GM21515 (cell line): ENCODE measurements around the gene UGT1A4.

Experiments used
- ATAC-seq: cut with Tn5 transposase; IDR thresholded peaks from one replicate; pipeline ENCODE4 v1.9.1; 2021; ENCODE audit not compliant: unreplicated experiment

The UGT1A4 gene

GRCh38 chr2:233807966-233808935 lies 89.7 kb downstream of the UGT1A4 start:
- no peak for ATAC-seq

GRCh38 chr2:233810385-233810784 lies 91.8 kb downstream of the UGT1A4 start:
- ATAC-seq: no peak

GRCh38 chr2:233811087-233811486 lies 92.6 kb downstream of the UGT1A4 start:
- ATAC-seq: no peak

GRCh38 chr2:233811732-233812131 lies 93.2 kb downstream of the UGT1A4 start:
- no peak for ATAC-seq

GRCh38 chr2:233813236-233814055 lies 94.9 kb downstream of the UGT1A4 start:
- no peak for ATAC-seq

DNA sequence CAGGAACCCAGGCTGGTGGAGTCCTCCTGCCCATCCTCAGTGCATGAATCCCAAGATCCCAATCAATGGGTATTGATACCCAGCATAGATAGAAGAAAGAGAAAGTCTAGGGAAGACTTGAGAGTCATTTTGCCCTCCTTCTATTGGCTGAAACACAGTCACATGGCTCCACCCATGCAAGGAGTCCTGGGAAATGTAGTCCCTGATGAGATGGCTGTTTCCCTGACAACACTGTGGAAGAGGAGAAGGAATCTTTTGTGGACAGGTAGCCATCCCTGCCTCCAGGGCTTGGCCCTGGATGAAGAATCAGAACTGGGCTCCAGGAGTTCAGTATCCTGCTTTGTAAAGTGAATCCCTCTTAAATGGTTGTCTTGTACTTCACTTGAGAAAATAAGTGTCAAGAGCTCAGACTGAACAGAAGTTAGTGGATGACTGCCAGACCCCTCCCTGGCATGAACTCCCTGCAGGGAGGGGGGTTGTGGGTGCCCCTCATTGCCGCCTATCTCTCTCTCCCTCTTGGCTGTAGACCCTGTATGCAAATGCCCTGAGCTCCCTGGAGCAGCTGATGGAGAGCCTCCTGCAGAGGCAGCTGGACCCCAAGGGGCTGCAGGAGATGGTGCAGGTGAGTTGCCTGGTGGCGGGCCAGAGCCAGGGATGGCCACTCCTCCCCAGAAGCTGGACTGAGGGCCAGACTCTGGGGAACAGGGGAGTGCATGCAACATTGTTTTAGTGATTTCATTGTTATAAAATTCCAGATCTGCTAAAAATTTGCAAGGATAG lies 95.7 kb downstream of the UGT1A4 start:
- no peak for ATAC-seq

GRCh38 chr2:233815861-233816260 lies 97.3 kb downstream of the UGT1A4 start:
- ATAC-seq: no peak

GRCh38 chr2:233816334-233816733 lies 97.8 kb downstream of the UGT1A4 start:
- ATAC-seq: no peak

- ATAC-seq: no peak
Observed at GRCh38 chr2:233816771-233817170, 98.2 kb downstream of the UGT1A4 start.

DNA sequence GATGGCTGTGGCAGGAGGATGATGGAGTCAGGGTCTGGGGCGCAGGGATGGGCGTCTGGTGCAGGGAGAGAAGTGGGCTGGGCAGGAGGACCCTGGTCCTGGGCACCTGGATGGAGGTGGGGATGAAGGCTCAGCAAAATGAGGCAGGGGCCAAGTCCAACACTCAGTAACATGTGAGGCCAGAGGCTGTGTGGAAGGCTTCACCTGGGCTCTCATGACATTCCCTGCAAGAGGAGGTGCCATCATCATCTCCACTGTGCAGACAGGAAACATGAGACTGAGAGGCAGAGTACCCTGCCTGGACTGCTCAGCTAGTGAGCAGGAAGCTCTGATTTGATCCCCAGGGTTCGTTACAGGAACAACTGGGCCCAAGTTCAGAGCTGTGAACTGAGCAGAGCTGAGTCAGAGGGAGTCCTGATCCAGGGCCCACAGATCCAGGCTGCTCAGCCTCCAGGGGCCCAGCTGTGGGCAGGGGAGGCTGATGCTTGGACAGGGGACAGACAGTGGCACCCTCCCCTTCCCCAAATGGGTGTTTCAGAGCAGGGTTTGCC lies 98.9 kb downstream of the UGT1A4 start:
- no peak for ATAC-seq

DNA sequence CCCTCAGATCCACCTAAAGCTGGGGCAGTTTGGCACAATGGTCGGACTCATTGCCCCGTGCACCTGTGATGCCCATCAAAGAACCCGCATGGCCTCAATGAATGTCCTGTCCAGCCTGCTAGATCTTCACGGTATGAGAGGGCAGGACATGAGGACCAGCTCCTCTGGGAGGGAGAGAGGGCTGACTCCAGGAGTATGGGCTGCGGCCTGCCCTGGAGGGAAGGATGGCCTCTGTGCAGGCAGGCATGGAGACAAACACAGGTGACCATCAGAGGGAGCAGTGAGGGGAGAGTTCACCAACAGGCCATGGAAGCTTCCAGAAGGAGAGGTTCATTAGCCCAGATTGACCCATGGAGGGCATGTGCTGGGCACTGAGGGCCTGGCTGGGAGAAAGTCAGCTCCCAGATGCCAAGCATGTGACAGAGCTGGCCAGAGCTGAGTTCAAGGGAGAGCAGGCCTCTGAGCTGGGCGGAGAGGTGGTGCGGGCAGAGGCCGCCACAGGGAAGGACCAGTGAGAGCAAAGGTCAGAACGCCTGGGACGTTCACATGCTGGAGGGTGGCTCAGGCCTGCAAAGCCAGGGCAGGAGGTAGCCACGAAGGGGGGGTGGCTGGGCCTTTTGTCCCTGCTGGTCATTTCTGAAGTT lies 99.6 kb downstream of the UGT1A4 start:
- no peak for ATAC-seq

DNA sequence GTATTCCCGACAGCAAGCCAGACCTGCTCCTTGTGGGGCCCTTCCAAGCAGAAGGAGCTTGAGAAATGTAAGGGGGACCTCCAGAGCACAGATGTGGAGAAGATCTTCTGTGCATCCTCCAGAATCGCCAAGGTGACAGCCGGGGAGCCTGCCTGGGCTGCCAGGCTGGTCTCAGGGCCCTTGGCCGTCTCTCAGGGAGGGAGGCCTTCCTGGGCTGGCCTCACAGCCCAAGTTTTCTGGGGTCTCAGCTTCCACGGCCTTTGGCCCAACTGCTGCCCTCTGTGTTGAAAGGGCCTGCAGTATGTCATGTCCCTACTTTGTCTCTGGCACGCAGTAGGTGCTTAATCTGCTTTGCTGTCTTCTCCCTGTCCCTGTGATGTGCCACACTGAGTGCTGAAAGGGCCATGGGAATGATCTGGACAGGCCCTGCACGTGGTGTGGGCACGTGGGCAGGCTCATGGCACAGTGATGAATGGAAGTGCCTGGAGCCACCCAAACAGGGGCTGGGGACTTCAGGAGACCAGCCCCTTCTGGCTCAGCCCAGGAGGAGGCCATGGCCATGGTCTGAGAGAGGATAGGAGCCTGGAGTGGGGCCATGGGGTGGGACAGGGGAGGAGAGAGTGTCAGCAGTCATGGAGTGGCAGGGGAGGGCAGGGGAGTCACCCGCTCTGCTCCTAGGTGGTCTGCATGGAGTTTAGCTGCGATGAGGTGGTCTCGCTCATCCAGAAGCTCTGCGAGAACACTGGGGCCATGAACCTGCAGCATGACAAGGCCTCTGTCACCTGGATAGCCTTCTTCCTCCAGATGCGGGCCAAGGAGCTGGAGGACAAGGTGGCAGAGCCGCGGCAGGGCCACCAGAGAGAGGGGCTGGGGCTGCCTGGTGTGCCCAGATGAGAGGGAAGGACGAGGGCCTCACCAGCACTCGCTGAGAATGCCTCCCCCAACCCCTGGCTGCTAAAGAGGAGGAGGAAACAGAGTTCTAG lies 100.4 kb downstream of the UGT1A4 start:
- ATAC-seq: no peak

DNA sequence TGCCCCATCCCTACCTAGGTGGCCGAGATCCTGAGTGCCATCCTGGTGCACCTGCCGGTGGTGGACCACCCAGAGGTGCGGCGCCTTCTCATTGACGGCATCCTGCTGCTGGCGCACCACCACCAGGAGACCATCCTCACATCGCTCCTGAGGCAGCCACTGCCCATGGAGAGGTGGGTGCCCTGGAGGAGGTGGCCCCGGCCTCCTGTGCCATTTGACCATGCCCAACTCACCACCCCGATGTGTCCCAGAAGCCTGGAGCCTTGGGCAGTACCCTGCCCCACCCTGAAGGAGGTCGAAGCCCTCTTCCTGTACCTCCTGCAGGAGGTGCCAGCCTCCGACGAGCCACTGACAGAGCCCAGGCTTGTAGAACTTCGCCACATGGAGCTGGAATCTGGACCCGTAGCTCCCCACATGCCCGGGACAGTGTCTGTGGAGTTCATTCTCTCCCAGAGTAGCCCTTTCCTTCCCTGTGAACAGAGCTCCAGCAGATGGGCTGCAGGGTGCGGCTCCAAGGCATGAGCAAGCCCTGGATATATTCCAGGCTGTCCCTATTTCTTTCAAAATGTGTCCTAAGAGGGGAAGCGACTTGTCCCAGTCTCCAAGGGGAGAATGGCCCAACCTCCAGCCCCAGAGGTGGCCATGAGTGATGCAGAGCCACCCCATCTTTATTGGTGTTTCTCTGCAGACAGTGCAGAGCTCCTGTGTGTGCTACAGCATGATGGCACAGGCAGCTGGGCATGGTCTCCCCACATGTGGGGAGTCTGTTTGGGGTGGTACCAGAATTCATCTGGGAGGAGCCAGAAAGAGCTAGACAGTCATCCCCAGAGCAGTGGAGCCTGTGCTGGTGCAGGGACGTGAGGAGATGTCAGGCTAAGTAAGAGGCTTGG lies 101.6 kb downstream of the UGT1A4 start:
- no peak for ATAC-seq

DNA sequence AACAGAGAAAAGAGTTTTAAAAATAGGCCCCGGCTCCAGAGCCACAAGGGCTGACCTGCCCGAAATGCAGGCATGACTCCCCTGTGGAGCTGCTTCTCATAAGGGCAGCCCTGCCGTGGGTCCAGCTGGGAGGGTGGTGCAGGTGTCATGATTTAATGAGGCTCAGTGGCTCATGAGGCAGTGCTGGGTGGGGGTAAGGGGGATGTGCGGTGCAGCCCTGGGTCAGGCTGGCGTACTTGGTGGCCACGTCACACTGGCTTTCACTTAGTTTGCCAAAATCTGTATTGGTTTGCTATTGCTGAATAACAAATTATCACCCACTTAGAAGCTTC lies 102.2 kb downstream of the UGT1A4 start:
- no peak for ATAC-seq

- no peak for ATAC-seq
Observed at GRCh38 chr2:233821196-233821595, 102.7 kb downstream of the UGT1A4 start.

- ATAC-seq: no peak
Observed at GRCh38 chr2:233821709-233822100, 103.2 kb downstream of the UGT1A4 start.

- ATAC-seq: no peak
Observed at GRCh38 chr2:233822101-233822771, 103.7 kb downstream of the UGT1A4 start.
